NB4 (cell line): ENCODE measurements around the gene CHML.

Experiments used
- DNase-seq: peaks from one replicate; pipeline ENCODE4 v3.0.0; 2010; ENCODE audit warnings: low read depth
- H3K4me3 ChIP-seq: one replicate; pipeline ENCODE4 v1.5.1; 2011; ENCODE audit warnings: mild to moderate bottlenecking, low read depth, low read length, moderate library complexity
- CTCF ChIP-seq: IDR thresholded peaks from one replicate; pipeline ENCODE4 v1.5.1; 2012; ENCODE audit warnings: low read depth, low read length
- MAX ChIP-seq: IDR thresholded peaks from 2 replicates; pipeline ENCODE4 v1.6.1; 2011; ENCODE audit warnings: low read depth, low read length
- MYC ChIP-seq: IDR thresholded peaks from 2 replicates; pipeline ENCODE4 v1.6.1; 2011; ENCODE audit warnings: low read depth, low read length
- POLR2A ChIP-seq: IDR thresholded peaks from 2 replicates; pipeline ENCODE4 v1.6.1; 2011; ENCODE audit warnings: mild to moderate bottlenecking; ENCODE audit not compliant: insufficient read length; ENCODE audit errors: extremely low read depth

The CHML gene

GRCh38 chr1:241638909-241639622 is 1.1 kb downstream of the CHML start:
- peak; percentile 31 for DNase-seq
- TF ChIP-seq POLR2A (no peak), MYC (no peak), CTCF (no peak), MAX (no peak)
- peak overlapping the region; percentile 95 for H3K4me3 ChIP-seq

DNA sequence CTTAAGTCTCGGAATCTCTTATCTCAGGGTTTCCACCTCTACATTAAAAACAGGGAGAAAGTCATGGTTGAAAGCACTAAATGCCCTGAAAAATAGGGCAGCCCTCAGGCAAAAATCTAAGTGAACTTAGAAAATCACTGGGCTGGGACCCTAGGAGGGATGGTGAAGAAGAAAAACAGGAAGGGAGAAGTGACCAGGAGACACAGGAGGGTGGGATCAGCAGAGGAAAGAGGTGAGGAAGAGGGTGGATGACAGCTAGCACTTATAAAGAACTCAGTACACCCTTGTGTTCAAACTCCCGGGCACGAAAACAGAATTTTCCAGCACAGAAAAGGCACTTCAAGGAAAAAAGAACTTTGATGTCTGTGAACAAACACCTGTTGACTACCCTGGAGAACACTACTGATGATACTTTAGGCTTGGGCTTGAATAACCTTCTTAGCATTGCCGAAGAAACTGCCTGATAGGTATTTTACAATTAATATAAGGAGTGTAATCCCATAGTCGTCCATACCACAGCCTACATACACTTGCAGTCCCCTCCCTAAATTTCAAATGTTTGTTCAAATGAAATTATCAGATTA is 2.0 kb downstream of the CHML start:
- TF ChIP-seq CTCF (no peak), POLR2A (no peak), MAX (no peak), MYC (no peak)
- H3K4me3 ChIP-seq = peak overlapping the region; percentile 95

DNA sequence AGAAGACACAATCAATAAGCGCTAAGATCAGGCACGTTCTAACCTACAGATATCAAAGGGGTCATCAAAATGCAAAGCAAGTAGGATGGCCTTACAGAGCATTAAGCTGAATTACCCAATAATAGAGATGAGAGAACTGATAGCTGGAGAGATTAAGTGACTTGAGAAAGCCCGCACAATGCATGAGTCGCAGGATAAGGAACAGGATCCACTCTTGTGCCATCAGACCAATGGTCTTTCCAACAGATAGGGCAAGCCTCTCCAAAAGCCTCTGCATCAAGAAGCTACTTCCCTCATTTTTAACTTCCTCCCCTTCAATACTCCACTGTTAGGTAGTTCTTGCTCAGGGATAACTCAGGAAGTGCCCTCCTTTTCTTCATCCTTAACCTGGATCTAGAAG is 2.6 kb downstream of the CHML start:
- H3K4me3 ChIP-seq = peak overlapping the region; percentile 95

More for the DNA sequence above, 2.0 kb downstream of the CHML start:
- DNase-seq = no peak

DNA sequence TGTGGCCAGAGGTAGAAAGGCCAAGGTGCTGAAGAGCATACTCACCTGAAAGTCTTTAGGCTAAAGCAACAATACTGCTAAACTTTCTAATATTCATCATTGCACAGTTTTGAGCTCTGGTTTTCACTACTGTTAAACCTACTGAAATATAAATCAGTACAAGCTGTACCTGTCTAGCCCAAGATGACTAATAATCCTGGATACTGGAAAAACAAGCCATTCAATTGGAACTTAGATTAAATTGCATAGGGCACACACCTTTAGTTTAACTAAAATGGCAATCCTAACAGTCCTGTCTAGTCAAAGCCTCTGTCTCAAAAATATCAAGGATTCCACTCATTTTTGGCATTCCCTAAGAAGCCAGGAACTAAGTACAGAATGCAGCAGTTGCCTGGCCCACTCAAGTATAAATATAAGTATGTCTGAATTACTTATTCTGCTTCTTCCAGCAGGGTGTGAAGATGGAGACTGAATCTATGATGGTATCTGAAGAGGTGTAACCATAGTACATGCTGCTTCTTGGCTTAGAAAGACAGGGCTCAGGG is 3.1 kb downstream of the CHML start:
- H3K4me3 ChIP-seq = peak overlapping the region; percentile 95
- no peak for TF ChIP-seq MAX
- no peak for TF ChIP-seq CTCF
- TF ChIP-seq MYC = no peak
- no peak for TF ChIP-seq POLR2A
- no peak for DNase-seq

More for the DNA sequence above, 2.6 kb downstream of the CHML start:
- TF ChIP-seq MAX (no peak), POLR2A (no peak), MYC (no peak), CTCF (no peak)
- peak; percentile 75 for DNase-seq

GRCh38 chr1:241636291-241636690 is 3.9 kb downstream of the CHML start:
- H3K4me3 ChIP-seq = peak overlapping the region; percentile 7
- TF ChIP-seq CTCF = no peak
- no peak for TF ChIP-seq MAX
- no peak for DNase-seq
